ENCODE results near the gene DAGLA.

DAGLA gene

GRCh38 chr11:61725781-61726231 lies 45.6 kb downstream of the DAGLA start:
- FAIRE-seq = no peak
- DNase-seq (ENCODE audit: low spot score) = no peak

DNA sequence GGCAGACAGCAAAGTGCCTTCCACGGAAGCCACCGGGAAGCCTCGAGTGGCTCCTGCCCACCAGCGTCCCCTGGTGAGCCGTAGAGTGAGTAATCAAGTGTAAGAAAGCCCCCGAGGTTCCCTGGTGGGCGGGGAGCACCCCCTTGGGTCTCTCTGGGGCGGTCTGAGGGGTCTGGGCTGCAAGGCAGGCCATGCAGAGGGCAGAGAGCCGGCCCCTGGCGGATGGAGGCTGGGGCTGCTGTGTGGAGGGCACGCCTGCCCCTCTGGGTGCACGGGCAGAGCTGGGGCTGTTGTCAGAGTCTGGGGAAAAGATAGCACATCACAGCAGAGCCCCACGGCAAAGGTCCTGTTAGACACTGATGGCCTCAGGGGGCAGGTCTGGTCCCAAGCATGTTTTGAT lies 46.6 kb downstream of the DAGLA start:
- no peak for FAIRE-seq
- no peak for DNase-seq (ENCODE audit: low spot score)

DNA sequence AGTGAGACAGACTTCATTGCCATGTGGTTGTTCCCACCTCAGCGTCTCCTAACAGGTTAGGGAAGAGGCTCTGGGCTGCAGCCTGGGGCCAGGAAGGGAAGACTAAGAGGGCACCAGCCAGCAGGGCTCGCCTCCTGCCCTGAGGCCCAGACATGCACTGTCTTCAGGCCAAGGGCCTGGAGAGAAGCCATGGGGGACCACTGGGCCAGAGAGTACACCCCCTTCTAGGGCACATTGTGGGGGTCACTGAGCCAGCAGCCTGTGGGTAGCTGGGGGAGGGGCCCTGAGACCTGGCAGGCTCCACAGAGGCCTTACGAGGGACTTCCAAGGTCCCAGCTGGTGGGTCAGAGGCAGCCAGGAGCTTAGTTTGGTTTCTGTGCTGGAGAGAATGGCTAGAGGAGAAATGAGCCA lies 47.2 kb downstream of the DAGLA start:
- DNase-seq (ENCODE audit: low spot score) (no peak), FAIRE-seq (no peak)

DNA sequence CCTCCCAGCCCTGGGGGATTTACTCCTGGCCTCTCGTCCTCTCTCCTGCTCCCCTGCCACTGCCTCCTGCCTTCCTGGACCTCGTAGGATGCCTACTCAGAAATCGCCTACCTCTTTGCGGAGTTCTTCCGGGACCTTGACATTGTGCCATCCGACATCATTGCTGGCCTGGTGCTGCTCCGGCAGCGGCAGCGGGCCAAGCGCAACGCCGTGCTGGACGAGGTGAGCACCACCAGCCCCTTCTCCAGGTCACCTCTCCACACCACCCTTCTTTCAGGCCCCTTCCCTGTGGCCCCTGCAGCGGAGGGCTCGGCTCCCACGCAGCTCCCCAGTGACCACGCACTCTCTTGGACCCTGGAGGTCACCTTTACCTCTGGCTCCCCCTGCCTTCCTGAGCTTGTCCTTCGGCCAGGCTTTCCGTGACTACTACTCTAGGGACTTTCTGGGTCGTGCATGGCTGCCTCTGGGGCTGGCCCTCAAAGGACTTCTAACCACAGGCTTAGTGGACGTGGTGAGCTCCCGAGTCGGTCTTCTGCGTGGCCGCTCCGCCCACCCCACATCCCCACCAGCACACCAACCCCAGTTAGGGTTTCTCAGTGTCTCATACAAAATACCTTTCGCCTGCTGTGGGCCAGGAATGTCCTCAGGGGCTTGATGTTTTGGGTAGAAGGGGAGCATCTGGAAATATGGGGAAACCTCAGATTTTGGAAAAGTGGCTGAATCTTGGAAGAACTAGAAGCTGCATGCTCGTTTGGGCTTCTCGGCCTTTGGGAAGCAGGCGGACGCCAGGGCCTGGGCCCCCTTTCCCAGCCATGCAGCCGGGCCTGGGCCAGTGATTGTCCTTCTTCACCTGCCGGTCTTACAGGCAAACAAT lies 48.1 kb downstream of the DAGLA start:
- DNase-seq (ENCODE audit: low spot score) (no peak), FAIRE-seq (no peak)

DNA sequence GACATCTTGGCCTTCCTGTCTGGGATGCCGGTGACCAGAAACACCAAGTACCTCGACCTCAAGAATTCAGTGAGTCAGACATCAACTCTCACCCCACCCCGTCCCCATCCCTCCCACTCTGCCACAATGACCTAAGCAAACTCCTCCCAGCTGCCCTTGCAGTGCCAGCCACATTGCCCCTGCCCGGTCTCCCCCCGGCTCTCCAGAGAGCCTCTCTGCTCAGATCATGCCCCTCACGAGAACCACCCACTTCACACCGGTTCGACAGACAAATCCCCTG lies 48.7 kb downstream of the DAGLA start:
- DNase-seq (ENCODE audit: low spot score) (peak; percentile 86), FAIRE-seq (peak; percentile 5)

DNA sequence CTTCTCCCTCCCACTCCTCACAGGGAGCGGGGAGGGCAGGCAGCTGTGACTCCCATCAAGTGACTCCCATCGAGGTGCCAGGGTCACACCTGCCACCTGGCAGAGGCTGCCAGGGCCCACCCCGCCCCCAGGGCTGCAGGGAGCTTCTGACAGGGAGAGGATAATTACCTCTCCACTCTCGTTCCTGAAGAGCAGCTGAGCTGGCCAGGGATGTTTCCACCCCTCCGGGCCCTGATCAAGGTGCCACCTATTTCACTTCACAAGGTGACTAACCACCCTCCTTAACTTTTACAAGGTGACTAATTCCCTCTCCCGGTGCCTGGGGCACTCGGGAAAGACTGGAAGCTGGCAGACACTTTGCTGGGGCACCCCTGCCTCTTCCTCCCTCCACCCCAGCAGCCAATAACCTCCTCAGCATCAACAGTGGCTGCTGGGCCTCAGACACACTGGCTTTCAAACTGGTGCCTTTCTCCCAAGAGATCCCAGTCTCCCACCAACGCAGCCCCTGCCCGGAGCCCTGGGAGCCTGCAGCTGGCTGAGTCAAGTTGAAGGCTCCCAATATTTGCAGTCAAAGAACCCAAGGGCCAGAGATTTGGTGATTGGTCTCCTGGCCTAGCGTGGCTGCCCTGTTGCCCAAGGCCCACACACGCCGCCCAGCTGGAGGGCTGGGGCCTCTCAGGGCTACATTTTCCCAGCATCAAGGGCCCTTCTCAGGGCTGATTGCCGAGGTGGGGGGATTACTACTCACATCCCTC lies 50.2 kb downstream of the DAGLA start:
- no peak for FAIRE-seq
- peak; percentile 21 for DNase-seq (ENCODE audit: low spot score)

DNA sequence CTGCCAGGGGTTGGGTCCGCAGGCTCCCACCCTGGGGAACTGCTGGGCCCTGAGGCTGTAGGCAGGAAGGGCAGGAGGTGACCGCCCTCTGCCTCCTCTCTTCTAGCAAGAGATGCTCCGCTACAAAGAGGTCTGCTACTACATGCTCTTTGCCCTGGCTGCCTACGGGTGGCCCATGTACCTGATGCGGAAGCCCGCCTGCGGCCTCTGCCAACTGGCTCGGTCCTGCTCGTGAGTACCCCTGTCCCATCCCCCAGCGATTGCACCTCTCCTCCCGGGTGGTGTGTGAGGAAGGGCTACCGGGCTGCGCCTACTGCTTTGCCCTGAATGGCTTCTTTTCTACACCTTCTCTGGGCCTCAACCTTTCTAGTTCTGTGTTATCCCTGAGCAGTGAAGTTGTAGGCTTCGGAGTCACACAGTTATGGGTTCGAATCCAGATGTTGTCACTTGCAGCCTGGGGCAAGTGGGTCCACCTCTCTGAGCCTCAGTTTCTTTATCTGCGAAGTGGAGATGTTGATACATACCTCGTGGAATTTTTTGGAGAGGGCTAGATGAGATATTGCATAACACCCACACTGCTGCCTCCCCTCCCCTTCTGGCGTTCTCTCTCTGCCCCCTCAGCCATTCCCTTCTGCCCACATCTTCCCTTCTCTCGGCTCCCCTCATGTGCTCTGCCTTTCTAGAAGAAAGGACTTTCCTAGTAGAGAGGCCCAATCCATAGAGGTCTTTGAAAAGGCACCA lies 51.2 kb downstream of the DAGLA start:
- DNase-seq (ENCODE audit: low spot score) (no peak), FAIRE-seq (no peak)

DNA sequence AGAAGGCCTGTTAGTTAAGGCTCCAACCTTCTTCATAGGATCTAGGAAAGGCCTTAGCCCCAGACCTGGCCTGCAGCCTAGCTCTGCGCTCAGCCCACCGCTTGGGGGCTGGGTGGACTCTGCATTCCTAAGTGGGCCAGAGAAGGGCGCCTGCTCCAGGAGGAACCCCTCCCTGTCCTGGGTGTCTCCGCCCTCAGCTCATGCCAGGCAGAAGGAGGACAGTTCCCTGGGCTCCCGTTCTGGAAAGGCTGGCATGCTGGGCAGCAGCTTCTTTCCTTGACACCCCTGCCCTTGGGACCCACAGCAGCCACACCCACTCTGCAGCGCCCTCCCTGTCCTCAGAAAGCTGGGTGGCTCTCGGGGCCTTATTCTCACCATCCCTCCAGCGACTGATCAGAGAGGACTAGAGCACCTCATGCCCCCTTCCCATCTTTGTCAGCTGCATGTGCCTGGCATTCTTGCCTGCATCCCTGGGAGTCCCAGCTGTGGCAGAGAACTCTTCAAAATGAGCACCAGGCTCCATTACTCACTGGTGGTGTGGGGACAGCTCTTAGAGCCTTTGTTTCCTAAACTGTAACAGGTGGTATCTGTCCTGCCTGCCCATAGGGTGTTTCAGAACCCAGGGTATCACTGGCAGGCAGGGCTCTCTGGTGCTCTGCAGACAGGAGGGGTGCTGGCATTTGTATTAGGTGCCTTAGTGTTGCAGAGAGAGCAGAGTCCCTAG lies 51.9 kb downstream of the DAGLA start:
- FAIRE-seq = no peak
- no peak for DNase-seq (ENCODE audit: low spot score)

DNA sequence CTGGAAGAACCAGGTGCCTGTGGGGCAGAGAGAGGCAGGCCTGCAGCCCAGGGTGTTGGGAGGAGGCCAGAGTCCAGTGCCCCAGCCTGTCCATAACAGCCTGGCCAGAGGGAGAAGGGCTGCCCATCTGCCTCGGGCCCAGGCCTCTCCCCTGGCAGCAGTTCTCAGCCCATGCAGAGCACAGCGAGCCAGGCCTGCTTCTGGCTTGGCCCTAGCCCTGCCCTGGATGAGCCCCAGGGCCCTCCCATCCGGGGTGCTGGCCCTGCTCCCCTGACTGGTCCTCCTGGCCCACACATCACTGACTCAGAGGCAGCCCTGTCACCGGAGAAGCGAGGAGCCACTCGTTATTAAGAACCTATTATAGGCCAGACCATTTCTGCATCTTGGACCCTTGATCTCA lies 52.5 kb downstream of the DAGLA start:
- DNase-seq (ENCODE audit: low spot score) (no peak), FAIRE-seq (no peak)

DNA sequence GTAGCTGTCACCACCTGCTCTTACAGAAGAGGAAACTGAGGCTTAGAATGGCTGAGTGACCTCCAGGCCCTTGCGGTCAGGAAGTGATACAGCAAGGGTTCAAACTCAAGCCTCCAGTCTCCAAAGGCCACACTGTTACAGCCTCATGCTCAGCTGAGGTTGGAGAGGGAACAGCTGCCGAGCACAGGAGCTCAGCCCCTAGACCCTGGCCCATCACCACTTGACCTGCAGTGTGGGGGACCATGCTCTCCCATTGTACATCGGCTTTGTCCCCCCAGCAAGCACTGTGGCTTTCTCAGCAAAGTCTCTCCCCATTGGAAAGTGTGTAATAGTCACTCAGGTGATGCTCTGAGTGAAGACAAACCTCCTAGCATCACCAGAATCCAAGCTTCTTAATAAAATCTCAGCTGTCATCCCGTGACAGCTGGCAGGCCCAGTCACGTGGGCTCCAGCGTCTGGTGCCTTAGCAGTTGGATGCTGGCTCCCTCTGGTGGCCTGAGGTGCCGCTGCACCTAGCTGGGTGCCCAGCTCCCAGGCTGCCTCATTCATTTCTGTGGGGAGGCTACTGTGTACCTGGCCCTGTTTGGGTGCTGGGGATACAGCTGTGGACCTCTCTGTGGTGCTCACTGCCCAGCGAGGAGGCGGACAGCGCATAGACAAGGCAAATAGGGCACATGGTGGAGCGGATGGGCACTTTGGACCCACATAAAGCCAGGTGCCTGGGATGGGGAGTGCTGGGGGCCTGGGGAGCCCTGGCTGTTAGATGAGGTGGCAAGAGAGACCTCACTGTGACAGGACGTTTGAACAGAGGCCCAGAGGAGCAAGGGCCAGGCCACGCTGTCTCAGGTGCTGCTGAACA lies 53.2 kb downstream of the DAGLA start:
- DNase-seq (ENCODE audit: low spot score) = peak; percentile 91
- no peak for FAIRE-seq

DNA sequence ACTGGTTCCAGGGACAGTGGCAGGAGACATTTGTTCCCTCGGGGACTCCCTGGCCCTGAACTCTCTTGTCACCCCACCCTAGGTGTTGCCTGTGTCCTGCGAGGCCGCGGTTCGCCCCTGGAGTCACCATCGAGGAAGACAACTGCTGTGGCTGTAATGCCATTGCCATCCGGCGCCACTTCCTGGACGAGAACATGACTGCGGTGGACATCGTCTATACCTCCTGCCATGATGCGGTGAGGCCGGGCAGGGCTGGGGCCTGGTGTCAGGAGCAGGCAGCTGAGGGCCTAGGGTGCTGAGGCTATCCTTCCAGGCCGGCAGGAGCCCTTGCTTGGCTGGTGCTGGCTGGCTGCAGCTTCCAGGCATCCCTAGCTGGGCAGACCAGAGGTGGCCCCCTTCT lies 54.6 kb downstream of the DAGLA start:
- no peak for DNase-seq (ENCODE audit: low spot score)
- FAIRE-seq = peak; percentile 58

DNA sequence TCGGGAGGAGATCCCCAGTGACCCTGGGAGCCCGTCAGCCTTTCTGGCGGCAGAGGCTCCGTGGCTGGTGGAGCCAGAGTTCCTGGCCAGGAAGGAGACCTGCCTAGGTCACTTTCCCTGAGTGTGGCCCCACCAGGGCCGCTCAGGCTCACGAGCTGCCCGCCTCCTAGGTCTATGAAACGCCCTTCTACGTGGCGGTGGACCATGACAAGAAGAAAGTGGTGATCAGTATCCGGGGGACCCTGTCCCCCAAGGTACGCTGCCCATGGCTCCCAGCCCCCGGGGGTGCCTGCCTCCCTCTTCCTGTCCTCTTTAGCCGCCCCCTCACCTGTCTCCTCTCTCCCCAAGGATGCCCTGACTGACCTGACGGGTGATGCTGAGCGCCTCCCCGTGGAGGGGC lies 55.2 kb downstream of the DAGLA start:
- DNase-seq (ENCODE audit: low spot score) (no peak), FAIRE-seq (no peak)

DNA sequence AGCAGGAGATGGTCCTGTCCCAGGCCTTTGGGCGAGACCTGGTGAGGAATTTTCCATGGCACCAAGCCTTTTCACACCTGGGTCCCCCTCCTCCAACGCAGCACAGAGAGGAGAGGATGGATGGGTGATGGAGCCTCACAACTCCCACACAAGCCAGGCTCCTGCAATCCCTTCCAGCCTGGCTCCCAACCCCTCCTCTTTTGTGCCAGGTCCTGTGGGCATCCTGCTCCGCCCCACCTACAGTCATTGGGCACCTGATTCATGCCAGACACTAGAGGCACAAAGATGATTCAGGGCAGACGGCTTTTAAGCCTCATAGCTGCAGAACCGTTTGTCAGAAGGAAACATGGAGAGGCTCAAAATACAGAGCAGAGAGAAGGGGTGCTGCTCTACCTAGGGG lies 56.1 kb downstream of the DAGLA start:
- no peak for DNase-seq (ENCODE audit: low spot score)
- no peak for FAIRE-seq

GRCh38 chr11:61737131-61737530 lies 56.9 kb downstream of the DAGLA start:
- DNase-seq (ENCODE audit: low spot score) (no peak), FAIRE-seq (no peak)

GRCh38 chr11:61737636-61738386 lies 57.6 kb downstream of the DAGLA start:
- FAIRE-seq = no peak
- no peak for DNase-seq (ENCODE audit: low spot score)

- FAIRE-seq = no peak
Measured at GRCh38 chr11:61738776-61739175, 58.6 kb downstream of the DAGLA start.

DNA sequence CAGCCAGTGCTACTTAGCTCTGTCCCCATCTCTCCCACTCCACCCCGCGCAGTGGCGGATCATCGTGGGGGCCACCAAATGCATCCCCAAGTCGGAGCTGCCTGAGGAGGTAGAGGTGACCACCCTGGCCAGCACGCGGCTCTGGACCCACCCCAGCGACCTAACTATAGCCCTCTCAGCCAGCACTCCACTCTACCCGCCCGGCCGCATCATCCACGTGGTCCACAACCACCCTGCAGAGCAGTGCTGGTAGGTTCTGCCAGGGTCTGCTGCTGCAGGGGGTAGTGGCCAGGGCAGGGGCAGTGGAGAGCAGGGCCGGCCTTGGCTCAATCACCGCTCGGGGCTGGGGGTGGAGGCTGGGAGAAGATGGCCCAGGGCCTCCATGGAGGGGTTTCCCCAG lies 59.2 kb downstream of the DAGLA start:
- FAIRE-seq (no peak), DNase-seq (ENCODE audit: low spot score) (no peak)

More at GRCh38 chr11:61738776-61739175, 58.6 kb downstream of the DAGLA start:
- no peak for DNase-seq (ENCODE audit: low spot score)

- FAIRE-seq (no peak), DNase-seq (ENCODE audit: low spot score) (no peak)
Measured at GRCh38 chr11:61739966-61740365, 59.8 kb downstream of the DAGLA start.

- no peak for DNase-seq (ENCODE audit: low spot score)
- FAIRE-seq = no peak
Measured at GRCh38 chr11:61742391-61742790, 62.2 kb downstream of the DAGLA start.
